Activated CD4-positive, CD25-positive, alpha-beta regulatory T cell treated with anti-CD3 and anti-CD28 coated beads, Interleukin-2, amount 50 U/mL, for 72 hours (primary cell): ENCODE results near the gene HAUS3.
A peak's percentile ranks its signal among the peaks of the same experiment; 100 is the strongest.

Experiments
- DNase-seq: peaks from one replicate; pipeline ENCODE4 v3.0.0; 2021

The HAUS3 gene

DNA sequence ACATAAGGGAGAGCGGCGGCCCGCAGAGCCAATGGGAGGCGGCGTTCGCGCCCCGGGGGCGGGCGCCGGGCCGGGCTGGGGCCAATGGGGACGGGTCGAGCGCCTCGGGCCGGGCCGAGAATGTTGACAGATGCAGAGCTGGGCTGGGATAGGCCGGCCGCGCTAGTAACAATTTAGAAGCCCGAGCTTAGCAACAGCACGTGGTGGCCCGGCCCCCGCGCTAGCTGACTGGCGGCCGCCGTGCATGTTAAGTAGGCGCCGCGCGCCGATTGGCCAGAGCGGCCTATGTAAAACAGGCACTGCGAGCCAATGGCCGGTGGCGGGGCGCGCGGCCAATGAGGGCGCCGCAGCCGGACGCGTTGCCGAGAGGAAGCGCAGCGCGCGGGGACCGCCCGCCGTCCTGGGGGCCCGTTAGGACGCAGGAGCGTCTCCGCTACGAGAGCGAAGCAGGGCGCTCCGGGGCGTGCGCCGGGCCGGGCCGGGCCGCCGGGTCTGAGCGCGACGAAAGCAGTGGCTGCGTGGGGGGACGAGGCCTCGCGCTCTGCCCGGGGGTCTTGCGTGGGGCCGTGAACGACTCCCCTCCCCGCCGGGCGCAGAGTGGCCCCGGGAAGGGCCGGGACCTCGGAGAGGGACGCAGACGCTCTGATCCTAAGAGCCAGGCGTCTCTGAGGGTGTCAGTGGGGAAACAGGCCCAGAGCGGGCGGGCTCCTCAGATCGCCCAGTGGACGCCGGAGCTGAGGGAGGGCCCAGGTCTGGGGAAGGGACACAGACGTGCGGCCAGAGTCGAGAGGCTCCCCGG, 20.4 kb upstream of the HAUS3 start:
- peak; percentile 97 for DNase-seq

DNA sequence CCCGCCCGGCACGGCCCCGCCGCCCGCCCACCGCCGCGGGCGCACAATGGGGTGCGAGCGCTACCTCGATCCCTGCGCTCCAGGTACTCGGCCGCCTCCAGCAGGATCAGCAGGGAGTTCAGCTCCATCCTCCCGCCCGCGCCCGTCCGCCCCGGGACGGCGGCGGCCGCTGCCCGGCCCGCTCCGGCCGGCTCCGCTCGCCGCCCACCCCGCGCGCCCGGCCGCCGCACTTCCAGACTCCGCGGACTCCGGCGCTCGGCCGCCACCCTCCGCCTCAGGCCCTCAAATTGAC, 19.9 kb upstream of the HAUS3 start, which contains the start of gene MXD4:
Gene MXD4 (minus strand): TSS at position 257 of the 292 bp plus-strand sequence. CDS start 129 bp downstream, at position 128.
- no peak for DNase-seq

DNA sequence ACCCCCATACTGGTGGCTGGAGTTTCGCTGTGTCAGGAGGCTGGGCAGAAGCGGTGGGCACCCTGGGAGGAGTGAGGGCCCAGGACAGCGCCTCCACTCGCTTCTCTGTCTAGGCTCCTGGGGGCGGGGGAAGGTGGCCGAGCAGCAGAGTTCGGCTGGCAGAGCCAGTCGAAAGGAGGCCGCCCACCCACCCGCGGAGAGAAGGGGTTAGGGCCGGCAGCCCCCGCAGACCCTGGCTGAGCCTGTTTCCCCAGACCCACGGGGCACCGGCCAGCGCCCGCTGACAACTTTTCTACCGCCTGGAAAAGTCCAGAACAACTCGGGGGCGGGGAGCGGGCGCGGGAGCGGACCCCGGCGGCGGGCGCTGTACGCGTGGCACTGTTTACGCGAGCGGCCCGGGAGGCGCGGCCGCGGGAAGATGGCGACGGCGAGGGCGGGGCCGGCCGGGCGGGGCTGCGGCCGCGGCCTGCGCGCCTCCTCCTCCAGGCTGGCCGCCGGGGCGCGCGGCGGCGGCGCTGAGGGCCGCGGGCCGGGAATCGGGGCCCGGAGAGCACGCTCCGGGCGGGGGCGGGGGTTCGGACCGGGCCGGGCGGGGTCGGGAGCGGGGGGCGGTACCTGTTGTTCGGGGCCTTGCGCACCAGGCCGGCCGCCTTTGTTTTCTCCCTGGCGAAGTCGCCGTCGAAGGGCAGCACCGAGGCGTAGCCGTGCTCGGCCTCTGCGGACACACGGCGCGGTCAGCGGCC, 19.4 kb upstream of the HAUS3 start:
- DNase-seq, result peak; percentile 72

DNA sequence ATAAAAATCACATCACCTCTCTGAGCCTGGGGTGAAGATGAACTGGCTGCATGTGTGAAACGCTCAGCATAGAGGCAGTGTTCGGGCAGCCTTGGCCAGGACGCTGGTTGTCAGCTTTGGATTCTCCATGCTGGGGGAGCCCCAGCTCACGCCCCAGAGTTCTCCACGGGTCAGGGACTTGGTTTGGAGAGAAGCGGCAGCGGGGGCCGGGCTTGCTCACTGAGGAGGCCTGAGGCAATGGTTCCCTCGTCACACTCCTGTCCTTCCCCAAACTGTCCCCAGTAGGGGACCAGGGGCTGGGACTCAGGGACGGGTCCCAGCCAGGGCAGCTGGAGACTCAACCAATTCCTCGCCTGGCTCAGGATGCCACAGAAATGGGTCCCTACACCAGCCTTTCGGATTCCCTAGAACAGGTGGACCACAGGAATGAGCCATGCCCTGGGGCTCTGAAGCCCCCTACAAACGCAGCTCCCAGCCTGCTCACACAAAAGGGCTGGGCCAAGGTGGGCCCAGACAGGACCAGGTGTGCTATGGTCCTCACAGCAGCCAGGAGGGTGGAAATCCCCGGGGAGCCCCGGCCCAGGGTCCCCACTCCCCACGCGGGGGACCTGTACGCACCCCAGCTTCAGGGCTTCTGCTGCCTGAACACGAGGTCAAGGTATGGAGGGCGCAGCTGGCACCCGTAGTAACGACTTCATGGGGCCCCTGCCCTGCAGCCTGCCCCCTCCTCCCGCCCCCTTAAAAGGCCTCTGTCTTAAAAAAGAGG, 18.6 kb upstream of the HAUS3 start:
- DNase-seq, result peak; percentile 30

DNA sequence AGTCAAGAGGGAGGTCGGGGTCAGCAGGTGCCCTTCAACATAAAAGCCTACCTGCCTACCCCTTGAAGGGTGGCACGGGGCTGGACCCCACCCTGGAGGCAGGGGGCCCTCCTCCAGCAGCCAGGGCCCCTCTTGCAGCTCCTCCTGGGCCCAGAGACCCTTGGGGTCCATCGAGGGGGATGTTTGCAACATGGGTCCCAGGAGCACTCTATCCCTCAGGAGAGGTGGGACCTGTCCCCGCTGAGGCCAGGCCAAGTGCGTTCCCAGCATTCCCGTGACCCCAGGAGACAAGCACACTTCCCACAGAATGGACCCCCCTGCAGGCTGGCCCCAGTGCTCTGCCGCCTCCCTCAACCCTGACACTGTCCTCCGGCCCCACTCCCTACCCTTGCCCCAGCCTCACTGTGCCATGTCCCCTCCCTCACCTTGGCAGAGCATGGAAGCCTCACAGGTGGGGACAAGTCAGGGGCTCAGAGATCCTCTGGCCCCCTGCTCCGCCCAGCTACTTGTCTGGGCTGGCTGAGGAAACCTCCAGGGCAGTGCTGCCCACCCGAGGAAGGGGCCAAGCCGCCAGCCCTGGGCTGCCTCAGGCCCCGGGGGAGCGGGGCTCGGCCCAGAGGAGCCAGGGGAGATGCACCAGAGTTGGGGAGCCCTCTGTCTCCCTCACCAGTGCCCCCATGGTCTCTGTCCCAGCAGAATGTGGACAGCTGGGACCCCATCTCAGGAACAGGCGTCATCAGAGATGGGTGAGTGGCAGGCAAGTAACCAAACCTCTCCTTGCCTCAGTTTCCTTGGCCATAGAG, 17.8 kb upstream of the HAUS3 start:
- peak; percentile 28 for DNase-seq

DNA sequence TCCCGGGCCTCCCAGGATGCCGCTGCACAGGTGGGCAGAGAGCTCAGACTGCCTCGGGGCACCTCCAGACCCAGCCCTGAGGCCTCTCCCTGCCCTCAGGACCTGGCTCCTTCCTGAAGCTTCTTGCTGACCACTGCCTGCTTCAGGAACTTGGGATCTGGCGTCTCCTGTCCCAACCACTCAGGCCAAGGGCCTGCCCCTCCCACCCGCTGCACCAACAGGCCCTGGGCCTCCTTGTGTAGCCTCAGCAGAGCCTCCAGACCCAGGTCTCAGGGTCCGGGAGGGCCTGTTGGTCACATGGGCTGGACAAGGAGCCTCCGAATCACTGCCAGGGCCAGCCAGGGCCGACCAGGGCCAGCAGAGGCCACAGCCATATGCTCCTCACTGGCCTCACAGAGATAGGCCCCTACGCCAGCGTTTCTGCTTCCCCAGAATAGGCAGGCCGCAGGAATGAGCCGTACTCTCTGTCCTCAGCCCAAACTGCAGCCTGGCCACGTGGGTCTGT, 17.2 kb upstream of the HAUS3 start:
- DNase-seq, result peak; percentile 28

DNA sequence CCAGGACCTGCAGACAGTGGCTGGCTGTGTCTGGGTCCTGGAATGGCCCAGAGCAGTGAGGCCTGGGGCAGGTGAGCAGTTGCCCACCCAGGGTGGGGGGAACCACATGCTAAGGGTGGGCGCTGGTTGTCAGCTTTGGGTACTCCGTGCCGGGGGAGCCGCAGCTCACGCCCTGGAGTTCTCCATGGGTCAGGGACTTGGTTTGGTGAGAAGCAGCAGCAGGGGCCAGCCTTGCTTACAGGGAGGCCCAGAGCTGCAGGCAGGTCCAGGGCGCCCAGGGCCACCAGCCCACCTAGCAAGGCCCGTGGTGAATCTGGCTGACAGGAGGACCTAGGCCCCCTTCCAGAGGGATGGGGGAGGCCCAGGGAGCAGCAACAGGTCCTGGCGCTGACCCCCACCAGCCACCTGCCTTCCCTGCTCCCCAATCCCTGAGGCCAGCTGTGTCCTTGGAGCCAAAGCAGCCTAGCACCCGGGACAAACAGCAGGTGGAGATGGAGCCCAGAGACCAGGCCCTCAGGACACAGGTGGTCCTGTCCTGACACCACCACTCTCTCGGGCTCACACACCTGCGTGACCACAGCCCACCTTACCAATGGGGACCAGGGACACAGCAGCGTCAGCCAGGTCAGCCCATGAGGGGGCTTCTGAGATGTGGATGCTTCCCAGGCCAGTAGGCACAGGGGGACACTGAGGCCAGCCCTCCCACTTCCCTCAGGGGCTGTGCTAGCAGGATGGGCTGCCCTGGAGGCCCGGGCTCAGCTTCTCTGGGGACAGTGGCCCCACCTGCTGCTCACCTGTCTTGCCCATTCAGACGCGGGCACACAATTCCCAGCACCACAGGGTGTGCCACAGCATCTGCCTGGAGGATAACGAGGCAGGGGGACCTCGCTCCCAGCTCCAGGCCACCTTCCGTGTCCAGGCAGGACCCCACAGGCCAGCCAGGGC, 16.4 kb upstream of the HAUS3 start:
- DNase-seq, result peak; percentile 28

DNA sequence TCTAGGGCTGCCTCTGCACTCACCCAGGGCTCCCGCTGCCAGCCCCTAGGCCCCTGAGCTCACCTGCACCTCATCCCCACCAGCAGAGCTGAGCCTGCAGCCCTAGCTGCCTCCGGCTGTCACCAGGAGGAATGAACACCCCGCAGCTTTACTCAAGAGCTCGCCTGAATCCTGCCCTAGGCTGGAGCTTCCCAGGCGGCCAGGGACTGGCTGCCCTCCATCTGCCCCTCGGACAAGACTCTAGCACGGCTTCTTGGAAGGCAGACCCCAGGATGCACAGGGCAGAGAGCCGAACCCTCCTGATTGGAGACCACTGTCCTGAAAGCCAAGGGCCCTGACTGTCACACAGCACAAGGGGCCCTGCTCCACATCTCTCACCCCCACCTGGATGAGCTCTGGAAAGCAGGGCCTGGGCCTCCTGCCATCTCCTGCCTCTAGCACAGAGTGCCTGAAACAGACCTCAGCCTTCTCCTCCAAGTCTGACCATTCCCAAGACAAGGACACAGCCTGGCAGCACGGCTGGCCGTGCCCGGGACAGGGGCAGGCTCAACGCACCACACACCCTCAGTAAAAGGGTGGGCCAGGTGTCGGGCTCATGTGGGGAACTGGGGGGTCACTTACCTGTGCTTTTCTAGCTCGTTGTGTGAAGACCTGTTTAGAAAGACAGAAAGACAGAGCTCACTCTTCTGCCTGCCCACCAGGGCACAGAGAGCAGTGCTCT, 15.6 kb upstream of the HAUS3 start:
- DNase-seq, result peak; percentile 12

DNA sequence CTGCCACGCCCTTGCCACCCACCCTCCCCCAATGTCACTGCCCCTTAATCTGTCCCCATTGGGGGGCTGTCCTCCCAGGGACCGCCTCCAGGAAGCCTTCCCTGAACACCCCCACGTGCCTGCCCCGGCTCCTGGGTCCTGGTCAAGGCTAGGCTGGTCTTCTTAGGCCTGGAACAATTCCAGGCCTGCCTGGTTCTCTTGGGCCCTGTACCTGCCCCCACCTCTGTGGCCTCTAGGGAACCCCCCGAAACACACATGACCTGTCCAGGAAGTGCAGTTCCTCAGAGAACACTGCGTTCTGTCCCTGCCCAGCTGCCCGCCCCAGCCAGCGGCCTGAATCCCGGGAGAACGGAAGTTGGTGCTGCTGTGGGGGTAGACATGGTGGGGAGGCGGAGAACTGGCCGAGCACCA, 14.9 kb upstream of the HAUS3 start:
- peak; percentile 20 for DNase-seq

DNA sequence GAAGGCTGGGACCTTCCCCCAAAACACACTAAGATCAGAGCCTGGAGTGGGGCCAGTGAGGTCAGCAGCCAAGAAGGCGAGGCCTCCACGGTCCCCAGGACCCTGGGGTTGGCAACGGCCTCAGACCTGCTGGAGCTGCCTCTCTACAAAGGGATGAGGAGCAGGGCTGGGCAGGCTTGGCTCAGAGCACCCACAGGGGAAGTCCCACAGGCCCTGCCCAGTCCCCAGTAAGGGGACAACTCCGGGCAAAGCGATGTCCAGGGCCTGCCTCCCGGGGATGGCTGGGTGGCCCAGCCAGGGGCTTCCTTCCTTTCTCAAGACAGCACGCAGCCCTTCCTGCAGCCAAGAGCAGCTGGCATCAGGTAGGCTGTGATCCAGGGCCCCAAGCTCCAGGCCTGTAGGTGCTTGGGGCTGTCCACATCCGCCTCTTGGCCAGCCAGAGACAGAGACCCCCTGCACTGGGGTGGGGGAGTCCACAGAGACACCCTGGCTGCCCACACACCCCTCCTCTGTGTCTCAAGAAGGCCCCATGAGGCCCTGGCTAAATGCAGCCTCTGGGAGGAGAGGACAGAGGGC, 14.3 kb upstream of the HAUS3 start:
- peak; percentile 29 for DNase-seq

DNA sequence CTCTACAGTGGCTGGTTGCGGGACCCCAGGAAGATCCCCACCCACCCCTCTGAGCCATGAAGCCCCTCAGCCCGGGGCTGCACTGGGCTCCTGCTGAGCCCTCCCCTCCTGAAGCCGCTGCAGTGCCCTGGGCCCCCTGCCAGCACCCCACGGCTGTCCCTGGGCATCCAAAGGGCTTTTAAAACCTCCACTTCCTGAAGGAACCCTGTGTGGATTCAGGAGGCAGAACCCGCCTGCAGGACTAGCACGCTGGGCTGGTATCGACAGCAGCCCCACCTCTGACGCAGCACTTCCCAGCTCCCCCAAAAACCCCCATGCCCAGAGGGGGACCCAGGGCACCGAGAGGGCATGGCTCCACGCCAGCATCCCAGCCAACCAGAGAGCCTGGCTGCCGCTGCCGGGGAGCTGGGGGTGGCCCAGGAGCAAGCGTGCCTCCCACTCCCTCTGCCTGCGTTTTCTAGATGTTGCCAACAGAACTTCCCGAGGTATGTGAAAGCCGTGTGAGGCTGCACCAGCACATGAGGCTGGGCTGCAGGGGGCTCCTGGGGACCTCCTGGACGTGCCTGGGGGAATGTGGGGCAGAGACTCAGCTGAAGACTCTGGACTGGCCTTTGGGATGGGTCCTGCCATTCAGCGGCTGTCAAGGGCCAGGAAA, 13.7 kb upstream of the HAUS3 start:
- DNase-seq, result peak; percentile 26

DNA sequence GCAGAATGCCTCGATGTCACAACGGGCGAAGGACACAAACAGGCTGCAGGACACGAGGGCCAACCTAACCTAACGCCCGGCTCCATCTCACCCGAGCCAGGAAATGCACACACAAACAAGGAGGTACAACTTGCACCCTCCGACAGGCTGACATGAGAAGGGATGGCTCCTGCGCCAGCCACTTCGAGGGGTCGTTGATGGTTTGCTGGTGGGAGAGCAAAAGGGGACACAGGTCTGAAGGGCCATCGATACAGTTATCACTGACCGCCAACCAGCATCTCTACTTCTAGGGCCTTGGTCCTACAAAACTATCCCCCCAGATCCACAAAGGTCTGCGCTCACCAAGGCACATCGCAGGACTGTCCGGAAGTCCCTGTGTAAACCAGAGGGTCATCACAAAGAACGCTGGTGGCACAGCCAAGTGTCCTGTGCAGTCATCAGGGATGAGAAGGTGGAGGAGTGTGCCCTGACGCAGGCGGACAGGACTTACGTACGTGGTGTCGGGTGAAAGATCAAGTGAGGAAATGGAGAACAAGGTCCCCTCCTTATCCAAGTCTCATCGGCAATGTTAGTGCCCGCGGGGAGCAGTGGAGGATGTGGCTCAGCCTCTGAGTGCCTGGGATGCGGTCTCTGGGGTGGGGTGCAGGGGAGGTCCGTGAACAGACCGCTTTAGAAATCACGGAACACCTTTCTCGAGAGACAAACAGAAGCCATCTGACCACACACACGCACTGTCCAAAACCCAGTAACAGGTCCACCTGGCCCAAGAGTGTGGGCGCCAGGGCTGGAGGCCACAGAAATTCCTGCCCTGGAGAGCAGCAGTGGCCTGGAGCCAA, 13.0 kb upstream of the HAUS3 start:
- DNase-seq, result peak; percentile 16

DNA sequence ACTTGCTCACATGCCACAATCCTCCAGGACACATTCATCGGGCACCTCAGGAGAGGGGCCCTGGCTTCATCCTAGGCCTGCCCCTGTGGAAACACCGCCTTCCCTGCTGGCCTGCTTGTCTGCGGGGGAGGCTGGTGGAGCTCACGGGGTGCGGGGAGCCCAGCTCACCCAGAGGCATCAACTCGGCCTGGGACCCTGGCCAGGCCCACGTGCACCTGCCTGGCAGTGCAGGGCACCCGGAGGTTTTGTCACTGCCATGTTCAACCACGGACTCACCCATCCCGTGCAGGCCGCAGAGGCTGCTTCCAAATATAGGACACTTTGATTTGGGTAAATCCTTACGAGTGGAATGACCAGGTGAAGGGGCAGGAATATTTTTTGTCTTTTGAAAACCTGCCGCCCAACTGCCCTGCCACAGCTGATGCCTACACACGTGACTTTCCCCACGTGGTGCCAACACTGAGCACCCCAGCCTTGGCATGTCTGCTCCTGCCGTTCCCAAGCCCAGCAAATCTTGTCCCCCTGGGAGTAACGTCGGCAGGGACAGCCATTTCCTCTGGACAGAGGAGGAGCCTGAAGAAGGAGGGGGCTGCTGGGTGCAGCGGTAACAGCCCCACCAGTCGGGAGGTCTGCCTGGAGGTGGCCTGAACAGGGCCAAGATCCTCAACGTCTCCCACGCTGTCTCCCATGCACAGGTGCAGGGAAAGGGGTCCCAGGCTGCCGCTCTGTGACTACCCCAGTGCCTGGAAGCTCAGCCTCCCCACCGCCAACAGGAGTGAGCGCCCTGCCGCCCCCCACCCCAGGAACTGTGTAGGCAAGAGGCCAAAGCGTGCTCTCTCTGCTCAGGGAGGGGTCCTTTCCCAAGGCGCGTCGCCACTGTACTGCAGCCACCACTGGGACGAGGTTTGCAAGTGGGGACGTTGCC, 11.5 kb upstream of the HAUS3 start:
- DNase-seq, result peak; percentile 19

DNA sequence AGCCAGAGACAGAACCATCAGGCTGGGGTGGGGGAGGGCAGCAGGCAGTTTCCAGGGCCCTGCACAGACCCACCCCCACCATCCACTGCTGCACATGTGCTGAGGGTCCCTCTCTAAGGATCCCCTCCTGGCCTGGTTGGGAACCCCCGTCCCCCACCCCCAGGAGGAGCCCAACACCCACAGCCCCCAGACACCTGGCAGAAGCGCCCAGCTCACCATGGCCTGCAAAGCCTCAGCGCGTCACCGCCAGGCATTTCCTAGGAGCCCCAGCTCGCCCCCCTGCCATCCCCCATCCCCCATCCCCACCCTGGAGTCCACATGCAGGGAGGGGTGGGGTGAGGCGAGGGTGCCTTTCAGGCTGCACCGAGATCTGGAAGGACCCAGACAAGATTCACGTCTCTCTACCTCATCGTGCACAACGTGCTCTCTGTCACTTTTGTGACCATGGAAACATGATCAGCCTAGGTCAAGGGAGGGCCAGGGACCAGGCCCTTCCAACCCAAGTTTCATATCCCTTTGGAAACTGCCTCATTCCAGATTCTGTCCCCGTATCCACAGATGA, 10.7 kb upstream of the HAUS3 start:
- DNase-seq, result no peak

DNA sequence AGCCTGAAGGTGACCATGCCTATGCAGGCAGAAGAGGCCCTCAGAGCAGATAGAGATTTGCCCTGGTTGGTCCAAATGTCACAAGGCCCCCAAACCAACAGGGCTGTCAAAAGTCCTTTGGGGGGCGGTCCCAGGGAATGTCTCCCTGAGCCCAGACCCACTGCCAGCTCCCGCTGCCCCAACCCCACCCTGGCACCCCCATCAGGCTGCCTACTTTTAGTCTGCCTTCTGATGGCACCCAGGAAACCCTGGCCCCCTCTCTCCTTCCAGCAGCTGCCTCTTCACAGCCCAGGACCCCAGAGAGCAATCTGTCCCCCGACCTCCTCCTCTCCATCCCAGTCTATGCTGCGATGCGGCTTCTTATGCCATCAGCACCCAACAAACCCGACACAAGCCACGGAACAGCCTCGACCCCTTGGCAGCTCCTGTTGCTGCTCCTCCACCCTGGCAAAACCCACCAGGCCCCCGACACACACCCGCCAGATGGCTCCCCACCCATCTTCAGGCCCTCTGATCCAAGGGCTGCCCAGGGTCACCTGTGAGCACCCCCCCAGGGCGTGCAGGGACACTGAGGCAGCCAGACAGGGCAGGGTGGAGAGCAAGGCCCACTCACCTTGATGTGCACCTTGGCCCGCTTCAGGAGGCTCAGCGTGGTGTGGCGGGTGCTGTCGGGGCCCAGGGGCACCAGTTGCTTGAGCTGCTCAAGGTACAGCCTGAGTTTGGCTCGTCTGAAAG, 10.0 kb upstream of the HAUS3 start:
- DNase-seq, result peak; percentile 21

DNA sequence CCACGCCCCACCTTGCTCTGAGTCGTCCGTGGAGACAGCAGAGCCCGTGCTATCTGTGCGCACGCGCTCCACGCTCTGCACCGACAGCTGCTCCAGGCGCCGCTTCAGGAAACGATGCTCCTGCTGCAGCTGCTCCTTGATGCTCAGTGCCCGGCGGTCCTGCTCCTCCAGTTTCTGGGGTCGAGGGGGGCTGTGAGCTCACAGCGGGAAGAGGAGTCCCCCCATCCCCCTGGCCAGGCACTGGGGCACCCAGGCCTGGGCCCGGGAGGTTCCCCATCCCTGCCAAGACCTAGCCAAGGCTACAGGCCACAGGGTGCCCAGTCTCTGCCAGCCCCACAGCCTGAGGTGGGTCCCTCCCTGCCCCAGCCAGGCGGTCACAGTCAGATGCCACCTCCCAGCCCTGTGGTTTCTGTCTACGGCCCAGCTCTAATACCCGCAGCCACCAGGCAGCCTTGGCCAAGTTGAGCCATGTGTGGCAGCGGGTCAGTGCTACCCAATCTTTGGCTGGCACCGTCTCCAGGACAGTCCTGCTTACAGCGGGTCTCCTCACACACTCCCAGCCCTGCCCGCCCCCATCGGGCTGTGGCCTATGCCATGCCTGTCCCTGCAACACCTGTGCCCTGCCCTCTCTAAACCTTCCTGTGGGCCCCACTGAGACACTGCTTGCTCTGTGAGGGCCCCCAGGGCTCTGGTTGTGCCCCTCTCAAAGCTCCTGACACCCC, 9.3 kb upstream of the HAUS3 start:
- DNase-seq, result no peak
